ENCODE measurements around the gene CTLA4.

The CTLA4 gene

GRCh38 chr2:203898657-203899056 lies 31.1 kb downstream of the CTLA4 start:
- Histone ChIP-seq H3K9me3 (peaks cover 20% of the 10 kb centered on the region), H3K27me3 (no peaks in the 10 kb centered on the region), H3K4me1 (no peaks in the 10 kb centered on the region), H4K20me1 (no peaks in the 10 kb centered on the region), H3K27ac (no peak overlapping the region), H3K4me3 (no peak overlapping the region), H3K4me2 (no peak overlapping the region), H3K9ac (no peak overlapping the region), H3K36me3 (no peaks in the 10 kb centered on the region)
- TF ChIP-seq Cebpa-rat (IDR thresholded peaks at IDR 0.05) = no peak

GRCh38 chr2:203900253-203900652 lies 32.7 kb downstream of the CTLA4 start:
- Histone ChIP-seq H3K9me3 (peaks cover 20% of the 10 kb centered on the region), H3K27me3 (no peaks in the 10 kb centered on the region), H3K4me1 (no peaks in the 10 kb centered on the region), H3K4me3 (no peak overlapping the region), H3K36me3 (no peaks in the 10 kb centered on the region), H3K27ac (no peak overlapping the region), H3K9ac (no peak overlapping the region), H4K20me1 (no peaks in the 10 kb centered on the region), H3K4me2 (no peak overlapping the region)
- TF ChIP-seq Cebpa-rat (IDR thresholded peaks at IDR 0.05) = no peak

GRCh38 chr2:203904022-203904421 lies 36.5 kb downstream of the CTLA4 start:
- H4K20me1 ChIP-seq = no peaks in the 10 kb centered on the region
- H3K9ac ChIP-seq = no peak overlapping the region
- H3K27me3 ChIP-seq = no peaks in the 10 kb centered on the region
- H3K4me3 ChIP-seq = no peak overlapping the region
- no peak for TF ChIP-seq Cebpa-rat (IDR thresholded peaks at IDR 0.05)
- H3K27ac ChIP-seq = no peak overlapping the region
- no peak overlapping the region for H3K4me2 ChIP-seq
- peaks cover 11% of the 10 kb centered on the region for H3K4me1 ChIP-seq
- no peaks in the 10 kb centered on the region for H3K36me3 ChIP-seq
- peaks cover 20% of the 10 kb centered on the region for H3K9me3 ChIP-seq

GRCh38 chr2:203905656-203906055 lies 38.1 kb downstream of the CTLA4 start:
- no peak overlapping the region for H3K4me2 ChIP-seq
- H3K4me3 ChIP-seq = no peak overlapping the region
- H3K9ac ChIP-seq = no peak overlapping the region
- H4K20me1 ChIP-seq = no peaks in the 10 kb centered on the region
- H3K4me1 ChIP-seq = peaks cover 25% of the 10 kb centered on the region
- no peaks in the 10 kb centered on the region for H3K36me3 ChIP-seq
- peaks cover 20% of the 10 kb centered on the region for H3K9me3 ChIP-seq
- H3K27me3 ChIP-seq = no peaks in the 10 kb centered on the region
- no peak overlapping the region for H3K27ac ChIP-seq
- no peak for TF ChIP-seq Cebpa-rat (IDR thresholded peaks at IDR 0.05)

- no peak overlapping the region for H3K9ac ChIP-seq
- H3K4me3 ChIP-seq = no peak overlapping the region
- peak overlapping the region; percentile 86 for H3K4me2 ChIP-seq
These were observed 40.7 kb downstream of the CTLA4 start for GRCh38 chr2:203908066-203908796.

GRCh38 chr2:203908797-203909185 lies 41.2 kb downstream of the CTLA4 start:
- Histone ChIP-seq H3K4me1 (peaks cover 27% of the 10 kb centered on the region), H3K4me3 (peak overlapping the region; percentile 47; the same call in 1 of the 2 replicates), H3K36me3 (no peaks in the 10 kb centered on the region), H3K9ac (no peak overlapping the region), H3K27ac (peak overlapping the region; percentile 16; the same call in 1 of the 2 replicates), H3K4me2 (peak overlapping the region; percentile 86), H4K20me1 (no peaks in the 10 kb centered on the region), H3K9me3 (no peaks in the 10 kb centered on the region), H3K27me3 (no peaks in the 10 kb centered on the region)
- no peak for TF ChIP-seq Cebpa-rat (IDR thresholded peaks at IDR 0.05)

More at GRCh38 chr2:203908066-203908796, 40.7 kb downstream of the CTLA4 start:
- TF ChIP-seq Cebpa-rat (IDR thresholded peaks at IDR 0.05) = no peak
- H3K27ac ChIP-seq = peak overlapping the region; percentile 16; the same call in 1 of the 2 replicates
- H3K27me3 ChIP-seq = no peaks in the 10 kb centered on the region
- no peaks in the 10 kb centered on the region for H3K36me3 ChIP-seq
- peaks cover 25% of the 10 kb centered on the region for H3K4me1 ChIP-seq
- no peaks in the 10 kb centered on the region for H4K20me1 ChIP-seq
- H3K9me3 ChIP-seq = no peaks in the 10 kb centered on the region

GRCh38 chr2:203909261-203909967 lies 41.8 kb downstream of the CTLA4 start:
- Histone ChIP-seq H3K36me3 (no peaks in the 10 kb centered on the region), H3K4me2 (peak overlapping the region; percentile 86), H3K9me3 (no peaks in the 10 kb centered on the region), H3K4me1 (peaks cover 33% of the 10 kb centered on the region), H3K9ac (no peak overlapping the region; the same call in 1 of the 2 replicates), H4K20me1 (no peaks in the 10 kb centered on the region), H3K27me3 (no peaks in the 10 kb centered on the region), H3K4me3 (peak overlapping the region; percentile 47; the same call in 1 of the 2 replicates), H3K27ac (peak overlapping the region; percentile 16; the same call in 1 of the 2 replicates)
- TF ChIP-seq Cebpa-rat (IDR thresholded peaks at IDR 0.05) = no peak

- H3K36me3 ChIP-seq = no peaks in the 10 kb centered on the region
- H3K9ac ChIP-seq = no peak overlapping the region; the same call in 1 of the 2 replicates
- H3K27ac ChIP-seq = no peak overlapping the region
- H4K20me1 ChIP-seq = no peaks in the 10 kb centered on the region
- no peaks in the 10 kb centered on the region for H3K27me3 ChIP-seq
- H3K4me3 ChIP-seq = no peak overlapping the region
- H3K9me3 ChIP-seq = no peaks in the 10 kb centered on the region
- H3K4me1 ChIP-seq = peaks cover 39% of the 10 kb centered on the region
- H3K4me2 ChIP-seq = peak overlapping the region; percentile 86
- TF ChIP-seq Cebpa-rat (IDR thresholded peaks at IDR 0.05) = no peak
These were observed 42.4 kb downstream of the CTLA4 start for GRCh38 chr2:203909974-203910373.

GRCh38 chr2:203913947-203914346 lies 46.4 kb downstream of the CTLA4 start:
- H3K27me3 ChIP-seq = no peaks in the 10 kb centered on the region
- TF ChIP-seq Cebpa-rat (IDR thresholded peaks at IDR 0.05) = no peak
- no peak overlapping the region for H3K4me3 ChIP-seq
- no peaks in the 10 kb centered on the region for H3K9me3 ChIP-seq
- H3K9ac ChIP-seq = no peak overlapping the region
- H3K36me3 ChIP-seq = no peaks in the 10 kb centered on the region
- H3K4me1 ChIP-seq = peaks cover 37% of the 10 kb centered on the region
- no peak overlapping the region for H3K27ac ChIP-seq
- no peaks in the 10 kb centered on the region for H4K20me1 ChIP-seq
- peak overlapping the region; percentile 60 for H3K4me2 ChIP-seq

- Histone ChIP-seq H3K4me2 (peak overlapping the region; percentile 60), H4K20me1 (no peaks in the 10 kb centered on the region), H3K9ac (no peak overlapping the region), H3K27ac (no peak overlapping the region), H3K27me3 (no peaks in the 10 kb centered on the region), H3K9me3 (no peaks in the 10 kb centered on the region), H3K4me1 (peaks cover 30% of the 10 kb centered on the region), H3K4me3 (no peak overlapping the region), H3K36me3 (no peaks in the 10 kb centered on the region)
- no peak for TF ChIP-seq Cebpa-rat (IDR thresholded peaks at IDR 0.05)
These were observed 47.1 kb downstream of the CTLA4 start for GRCh38 chr2:203914546-203915182.

Data from BLaER1 (cell line).